ENCODE results near the gene CDK12. TPM values are rescaled to one million over a fixed set of nuclear protein-coding genes. Genes with fewer than 3 reads are reported as not detected.

CDK12 gene
- total RNA-seq, 1 donor: 39.3 TPM

- no peak overlapping the region for H3K4me3 ChIP-seq (ENCODE audit: low read depth, low read length)
- DNase-seq (ENCODE audit: low read depth): no peak
- TF ChIP-seq, protein P1, sequence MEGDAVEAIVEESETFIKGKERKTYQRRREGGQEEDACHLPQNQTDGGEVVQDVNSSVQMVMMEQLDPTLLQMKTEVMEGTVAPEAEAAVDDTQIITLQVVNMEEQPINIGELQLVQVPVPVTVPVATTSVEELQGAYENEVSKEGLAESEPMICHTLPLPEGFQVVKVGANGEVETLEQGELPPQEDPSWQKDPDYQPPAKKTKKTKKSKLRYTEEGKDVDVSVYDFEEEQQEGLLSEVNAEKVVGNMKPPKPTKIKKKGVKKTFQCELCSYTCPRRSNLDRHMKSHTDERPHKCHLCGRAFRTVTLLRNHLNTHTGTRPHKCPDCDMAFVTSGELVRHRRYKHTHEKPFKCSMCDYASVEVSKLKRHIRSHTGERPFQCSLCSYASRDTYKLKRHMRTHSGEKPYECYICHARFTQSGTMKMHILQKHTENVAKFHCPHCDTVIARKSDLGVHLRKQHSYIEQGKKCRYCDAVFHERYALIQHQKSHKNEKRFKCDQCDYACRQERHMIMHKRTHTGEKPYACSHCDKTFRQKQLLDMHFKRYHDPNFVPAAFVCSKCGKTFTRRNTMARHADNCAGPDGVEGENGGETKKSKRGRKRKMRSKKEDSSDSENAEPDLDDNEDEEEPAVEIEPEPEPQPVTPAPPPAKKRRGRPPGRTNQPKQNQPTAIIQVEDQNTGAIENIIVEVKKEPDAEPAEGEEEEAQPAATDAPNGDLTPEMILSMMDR (IDR thresholded peaks at IDR 0.05; ENCODE audit: insufficient read depth, low read depth, low read length): no peak
Observed at GRCh38 chr17:39562395-39562794, 101.1 kb downstream of the CDK12 start.

DNA sequence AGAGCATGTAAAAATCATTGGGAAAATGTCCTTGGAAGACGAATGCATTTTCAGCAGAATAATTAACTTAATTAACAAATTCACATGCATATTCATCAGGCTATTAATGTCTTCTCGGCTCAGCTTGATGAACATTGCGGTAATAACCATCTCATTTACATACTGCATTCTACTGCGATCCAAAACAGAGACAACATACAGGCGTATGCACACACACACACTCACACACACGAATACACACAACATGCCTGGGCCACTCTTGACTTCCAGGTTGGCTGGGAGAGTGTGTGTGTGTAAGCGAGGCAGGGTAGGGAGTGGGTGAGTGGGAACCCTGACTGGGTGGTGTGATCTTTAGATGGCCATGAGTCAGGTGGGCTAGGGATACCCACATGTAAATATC lies 101.7 kb downstream of the CDK12 start:
- H3K4me3 ChIP-seq (ENCODE audit: low read depth, low read length): no peak overlapping the region
- TF ChIP-seq, protein P1 (IDR thresholded peaks at IDR 0.05; ENCODE audit: insufficient read depth, low read depth, low read length): no peak
- DNase-seq (ENCODE audit: low read depth): no peak

DNA sequence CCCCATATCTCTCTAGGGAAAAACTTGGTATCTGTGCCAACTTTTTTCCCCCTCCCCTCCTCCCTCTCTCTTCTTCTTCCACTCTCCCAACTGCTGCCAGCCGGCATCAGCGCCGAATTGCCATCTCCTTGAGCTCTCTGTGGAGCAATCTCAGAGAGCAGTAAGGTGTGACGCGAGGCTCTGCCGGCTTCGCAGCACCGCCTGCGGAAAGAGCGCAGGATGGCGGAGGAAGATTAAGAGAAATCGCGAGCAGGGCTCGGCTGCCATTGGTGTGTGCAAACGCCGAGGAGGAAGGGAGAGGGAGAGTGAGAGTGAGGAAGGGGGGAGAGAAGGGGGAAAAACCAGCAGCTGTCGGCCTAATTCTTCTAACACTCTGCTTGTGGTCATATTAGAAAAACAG lies 102.2 kb downstream of the CDK12 start:
- DNase-seq (ENCODE audit: low read depth): no peak
- TF ChIP-seq, protein P1 (IDR thresholded peaks at IDR 0.05; ENCODE audit: insufficient read depth, low read depth, low read length): no peak
- no peak overlapping the region for H3K4me3 ChIP-seq (ENCODE audit: low read depth, low read length)

- no peak overlapping the region for H3K4me3 ChIP-seq (ENCODE audit: low read depth, low read length)
- no peak for DNase-seq (ENCODE audit: low read depth)
- TF ChIP-seq, protein P1 (IDR thresholded peaks at IDR 0.05; ENCODE audit: insufficient read depth, low read depth, low read length): no peak
Observed at GRCh38 chr17:39564211-39564848, 103.0 kb downstream of the CDK12 start.

DNA sequence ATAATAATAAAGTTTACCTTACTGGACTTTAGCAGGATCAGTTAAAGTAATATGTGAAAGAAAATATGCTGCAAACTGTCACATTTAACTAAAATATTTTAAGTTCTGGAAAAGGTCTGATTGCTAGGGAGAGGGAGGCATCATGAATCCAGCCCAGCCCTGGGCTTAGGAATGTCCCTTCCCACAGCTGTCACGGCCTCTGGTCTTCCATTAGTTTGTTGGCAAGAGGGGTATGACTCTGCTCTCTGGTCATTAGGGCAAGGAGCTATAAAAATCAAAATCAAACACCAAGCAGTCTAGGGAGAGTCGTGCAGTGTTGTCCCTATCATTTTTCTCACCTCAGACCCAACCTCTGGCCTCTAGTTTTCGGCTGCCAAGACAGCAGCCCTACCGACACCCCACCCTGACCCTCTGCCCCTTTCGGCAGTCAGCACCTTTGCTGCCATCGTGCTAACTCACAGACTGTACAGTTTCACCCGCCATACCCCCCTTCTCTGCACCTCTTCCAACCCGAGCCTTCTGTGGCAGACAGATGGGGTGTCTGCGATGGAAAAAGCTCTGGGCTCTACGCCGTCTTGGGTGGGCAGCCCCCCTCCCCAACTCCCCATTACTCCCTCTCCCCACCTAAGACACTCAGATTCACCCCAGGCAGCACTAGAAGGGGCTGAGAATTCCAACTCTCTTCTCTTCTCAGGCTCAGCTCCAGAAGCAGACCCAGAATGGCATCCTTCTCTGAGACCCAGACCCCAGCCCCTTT lies 105.0 kb downstream of the CDK12 start:
- H3K4me3 ChIP-seq (ENCODE audit: low read depth, low read length): no peak overlapping the region
- no peak for DNase-seq (ENCODE audit: low read depth)
- TF ChIP-seq, protein P1 (IDR thresholded peaks at IDR 0.05; ENCODE audit: insufficient read depth, low read depth, low read length): no peak

GRCh38 chr17:39568702-39569101 lies 107.4 kb downstream of the CDK12 start:
- DNase-seq (ENCODE audit: low read depth): no peak
- TF ChIP-seq, protein P1 (IDR thresholded peaks at IDR 0.05; ENCODE audit: insufficient read depth, low read depth, low read length): no peak

More at GRCh38 chr17:39568702-39569101, 107.4 kb downstream of the CDK12 start:
- H3K4me3 ChIP-seq (ENCODE audit: low read depth, low read length): no peak overlapping the region

Measured in fibroblast of villous mesenchyme (primary cell).